HG03575 (cell line): ENCODE data around the gene ACAP1.

Source experiments
- ATAC-seq: cut with Tn5 transposase; IDR thresholded peaks from one replicate; pipeline ENCODE4 v1.9.1; 2021; ENCODE audit not compliant: unreplicated experiment, insufficient number of reproducible peaks, low FRiP score; ENCODE audit errors: extremely low read depth

The ACAP1 gene

DNA sequence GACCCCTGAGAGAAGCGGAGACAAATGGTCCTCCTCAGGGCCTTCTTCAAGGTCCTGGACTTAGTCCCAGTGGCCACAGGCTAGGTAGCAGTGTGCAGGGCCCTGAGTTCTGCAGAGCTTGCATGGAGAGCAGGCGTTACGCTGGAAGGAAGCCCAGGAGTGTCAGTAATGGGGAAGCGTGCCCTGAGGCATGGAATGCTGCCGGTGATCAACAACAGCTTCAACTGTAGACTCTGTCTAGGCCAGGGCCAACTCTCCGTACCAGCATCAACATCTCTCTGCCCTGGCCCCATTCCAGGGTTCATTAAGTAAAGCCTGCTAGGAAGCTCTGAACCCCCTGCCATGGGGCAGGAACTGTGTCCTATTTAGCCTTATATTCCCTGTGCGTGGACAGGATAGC is 44.0 kb downstream of the ACAP1 start:
- no peak for ATAC-seq

DNA sequence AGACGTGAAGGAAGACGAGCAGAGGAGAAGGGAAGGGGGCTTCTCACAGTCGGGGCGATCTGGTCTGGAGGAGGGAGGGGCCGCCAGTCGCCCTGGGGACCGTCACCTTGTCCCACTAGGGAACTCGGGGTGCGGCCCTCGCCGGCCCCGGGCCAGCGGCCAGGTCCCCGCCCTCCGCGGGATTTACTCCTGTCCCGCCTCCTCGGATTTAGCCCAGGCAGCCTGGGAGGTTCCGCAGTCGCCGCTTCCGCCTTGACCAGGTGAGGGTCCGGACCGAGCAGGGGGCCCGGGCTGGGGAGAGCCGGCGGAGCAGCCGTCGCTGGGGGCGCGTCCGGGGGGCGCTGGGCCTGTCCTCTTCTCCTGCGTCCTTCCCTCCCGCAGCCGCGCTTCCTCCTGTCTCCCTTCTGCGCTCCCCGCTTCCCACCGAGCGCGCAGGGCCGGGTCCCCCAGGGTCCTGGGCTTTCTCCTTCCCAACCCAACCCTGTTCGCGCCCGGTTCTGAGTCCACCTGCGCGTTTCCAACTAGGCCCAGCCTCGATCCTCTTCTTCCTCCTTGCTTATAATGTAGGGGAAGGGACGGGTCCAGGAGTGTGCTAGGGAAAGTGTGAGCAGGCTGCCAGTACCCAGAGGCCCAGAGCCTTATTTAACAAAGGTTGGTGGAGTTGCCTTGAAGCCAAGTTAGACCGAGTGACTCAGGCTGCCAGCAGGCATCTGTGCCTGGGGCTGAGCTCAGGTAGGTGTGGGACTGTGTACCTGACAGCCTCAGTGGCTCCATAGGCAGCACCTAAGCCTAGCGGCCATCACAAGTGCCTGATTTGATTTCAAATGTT is 44.7 kb downstream of the ACAP1 start, which contains the start of gene TNK1:
Gene TNK1, plus strand, starts transcription at position 235 of the 829 bp plus-strand sequence. CDS start 1,838 bp downstream, outside the sequence.
- no peak for ATAC-seq

DNA sequence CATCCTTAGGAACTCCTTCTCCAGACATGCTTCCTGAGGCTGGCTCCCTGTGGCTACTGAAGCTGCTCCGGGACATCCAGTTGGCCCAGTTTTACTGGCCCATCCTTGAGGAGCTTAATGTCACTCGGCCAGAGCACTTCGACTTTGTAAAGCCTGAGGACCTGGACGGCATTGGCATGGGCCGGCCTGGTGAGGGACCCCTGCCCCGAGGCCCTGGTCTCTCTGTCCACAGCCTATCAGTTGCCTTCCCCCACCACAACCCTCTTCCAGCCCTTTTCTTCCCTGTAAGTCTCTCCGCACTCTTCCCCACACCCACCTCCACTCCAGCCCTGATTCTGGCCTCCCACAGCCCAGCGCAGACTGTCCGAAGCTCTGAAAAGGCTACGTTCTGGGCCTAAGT is 46.6 kb downstream of the ACAP1 start:
- no peak for ATAC-seq

DNA sequence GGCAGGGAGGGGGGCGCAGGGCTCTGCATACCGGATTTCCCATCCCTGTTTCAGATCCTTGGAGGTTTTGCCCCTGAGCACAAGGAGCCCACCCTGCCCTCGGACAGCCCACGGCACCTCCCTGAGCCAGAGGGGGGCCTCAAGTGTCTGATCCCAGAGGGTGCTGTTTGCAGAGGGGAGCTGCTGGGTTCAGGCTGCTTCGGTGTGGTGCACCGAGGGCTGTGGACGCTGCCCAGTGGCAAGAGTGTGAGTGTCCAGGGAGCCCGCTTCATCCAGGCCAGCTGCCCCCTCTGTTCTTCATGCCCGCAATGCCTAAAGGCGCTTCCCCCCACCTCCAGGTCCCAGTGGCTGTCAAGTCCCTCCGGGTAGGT is 47.0 kb downstream of the ACAP1 start:
- ATAC-seq: no peak

DNA sequence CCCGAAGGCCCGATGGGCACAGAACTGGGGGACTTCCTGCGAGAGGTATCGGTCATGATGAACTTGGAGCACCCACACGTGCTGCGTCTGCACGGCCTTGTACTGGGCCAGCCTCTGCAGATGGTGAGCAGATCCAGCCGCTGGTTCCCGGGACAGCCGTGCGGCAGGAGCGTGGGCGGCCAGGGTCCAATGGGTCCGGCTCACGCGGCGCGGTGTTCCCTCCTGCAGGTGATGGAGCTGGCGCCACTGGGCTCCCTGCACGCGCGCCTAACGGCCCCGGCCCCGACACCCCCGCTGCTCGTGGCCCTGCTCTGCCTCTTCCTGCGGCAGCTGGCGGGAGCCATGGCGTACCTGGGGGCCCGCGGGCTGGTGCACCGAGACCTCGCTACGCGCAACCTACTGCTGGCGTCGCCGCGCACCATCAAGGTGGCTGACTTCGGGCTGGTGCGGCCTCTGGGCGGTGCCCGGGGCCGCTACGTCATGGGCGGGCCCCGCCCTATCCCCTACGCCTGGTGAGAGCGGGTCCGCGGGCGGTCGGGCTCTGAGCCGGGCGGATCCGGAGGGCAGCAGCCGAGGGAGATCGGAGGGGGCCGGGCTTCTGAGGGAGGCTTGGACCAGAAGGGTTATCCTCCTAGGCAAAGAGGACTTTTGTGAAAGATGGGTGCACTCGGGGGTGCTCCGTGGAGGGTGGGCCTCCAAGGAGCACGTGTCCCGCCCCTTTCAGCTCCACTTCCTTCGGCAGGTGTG is 47.6 kb downstream of the ACAP1 start:
- ATAC-seq: no peak

DNA sequence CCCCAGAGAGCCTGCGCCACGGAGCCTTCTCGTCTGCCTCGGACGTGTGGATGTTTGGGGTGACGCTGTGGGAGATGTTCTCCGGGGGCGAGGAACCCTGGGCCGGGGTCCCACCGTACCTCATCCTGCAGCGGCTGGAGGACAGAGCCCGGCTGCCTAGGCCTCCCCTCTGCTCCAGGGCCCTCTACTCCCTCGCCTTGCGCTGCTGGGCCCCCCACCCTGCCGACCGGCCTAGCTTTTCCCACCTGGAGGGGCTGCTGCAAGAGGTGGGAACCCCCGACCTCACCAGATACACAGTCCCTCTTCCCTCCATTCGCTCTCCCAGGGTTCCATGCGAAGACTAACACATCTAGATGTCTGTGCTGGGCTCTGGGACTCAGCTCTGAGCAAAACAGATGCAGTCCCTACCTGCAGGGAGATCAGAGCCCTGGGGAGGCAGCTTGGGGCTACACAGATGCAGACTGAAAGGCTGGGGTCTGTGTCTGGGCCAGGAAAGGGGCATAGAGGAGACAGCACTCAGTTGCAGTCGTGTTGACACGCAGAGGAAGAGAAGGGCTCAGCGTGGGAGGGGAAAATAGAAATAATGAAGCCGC is 48.3 kb downstream of the ACAP1 start:
- no peak for ATAC-seq

DNA sequence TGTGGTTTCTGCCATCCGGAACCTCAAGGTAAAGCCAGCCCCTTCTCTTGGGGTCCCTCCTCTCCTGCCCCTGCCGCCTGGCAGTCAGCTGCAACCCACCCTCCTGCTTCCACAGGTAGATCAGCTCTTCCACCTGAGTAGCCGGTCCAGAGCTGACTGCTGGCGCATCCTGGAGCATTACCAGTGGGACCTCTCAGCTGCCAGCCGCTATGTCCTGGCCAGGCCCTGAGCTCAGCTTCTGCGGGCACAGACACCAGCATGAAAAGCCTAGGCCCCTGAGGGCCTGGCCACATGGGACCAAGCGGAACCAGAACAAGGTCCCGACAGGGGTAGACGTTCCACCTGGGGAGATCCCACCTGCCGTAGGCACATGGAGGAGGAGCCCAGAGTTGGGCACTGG is 52.5 kb downstream of the ACAP1 start:
- no peak for ATAC-seq

DNA sequence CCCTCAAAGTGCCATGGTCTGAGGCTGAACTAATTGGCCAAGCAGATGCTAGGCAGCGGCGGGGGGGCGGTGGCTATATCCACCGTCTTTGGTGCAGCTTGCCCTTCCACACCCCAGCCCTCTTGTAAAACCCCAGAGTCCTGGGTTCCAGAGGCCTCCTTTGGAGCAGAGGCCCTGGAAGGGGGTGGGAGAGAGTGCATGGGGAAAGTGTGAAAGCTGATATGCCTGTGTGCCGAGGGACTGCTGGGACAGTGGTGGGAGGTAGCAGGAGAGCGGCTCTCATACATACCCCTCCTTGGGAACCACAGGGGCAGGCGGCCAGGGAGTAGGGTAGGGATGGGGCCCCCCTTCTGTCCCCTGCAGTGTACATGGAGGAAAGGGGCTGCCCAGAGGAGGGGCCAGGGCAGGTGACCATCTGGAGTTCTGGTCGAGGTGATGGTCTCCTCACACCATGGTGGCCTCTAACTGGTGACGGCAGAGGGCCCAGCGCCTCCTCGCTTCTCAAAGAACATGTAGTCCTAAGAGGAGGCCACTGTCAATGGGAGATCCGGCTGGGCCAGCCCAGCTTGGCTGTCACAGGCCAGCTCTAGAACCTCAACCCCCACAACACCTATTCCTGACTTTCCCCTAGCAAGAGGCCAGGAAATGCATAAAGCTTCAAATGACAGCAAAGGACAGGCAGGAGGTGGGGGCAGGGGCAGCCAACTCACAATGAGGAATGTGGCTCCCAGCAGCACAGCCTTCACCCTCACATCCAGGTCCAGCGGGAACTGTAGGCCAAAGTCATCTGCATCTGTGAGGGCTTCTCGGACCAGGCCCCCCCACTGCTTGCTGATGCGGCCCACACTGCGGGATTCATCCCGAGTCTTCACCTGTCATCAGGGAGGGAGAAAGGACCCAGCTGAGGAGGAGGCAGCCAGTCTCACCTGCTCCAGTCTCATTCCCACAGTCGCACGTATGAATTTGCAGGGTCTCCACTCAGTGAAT is 53.9 kb downstream of the ACAP1 start:
- no peak for ATAC-seq

DNA sequence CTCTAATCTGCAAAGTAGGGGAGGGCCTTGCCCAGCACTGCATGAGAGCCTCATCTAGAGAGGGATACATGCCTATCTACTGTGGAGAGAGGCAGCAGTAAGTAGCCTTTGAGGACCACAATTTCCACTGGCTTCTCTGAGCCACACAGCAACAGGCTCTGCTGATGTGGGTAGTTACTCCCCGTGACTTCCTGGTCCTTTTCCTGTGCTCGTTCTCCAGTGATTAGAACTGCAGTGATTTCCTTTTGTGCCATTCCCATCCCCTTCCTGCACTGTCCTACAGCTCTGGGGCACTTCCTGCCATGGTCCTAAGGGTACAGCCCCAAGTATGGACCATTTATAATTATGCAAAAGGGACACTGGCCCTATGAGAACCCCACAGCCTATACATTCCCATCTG is 55.0 kb downstream of the ACAP1 start:
- ATAC-seq: no peak

DNA sequence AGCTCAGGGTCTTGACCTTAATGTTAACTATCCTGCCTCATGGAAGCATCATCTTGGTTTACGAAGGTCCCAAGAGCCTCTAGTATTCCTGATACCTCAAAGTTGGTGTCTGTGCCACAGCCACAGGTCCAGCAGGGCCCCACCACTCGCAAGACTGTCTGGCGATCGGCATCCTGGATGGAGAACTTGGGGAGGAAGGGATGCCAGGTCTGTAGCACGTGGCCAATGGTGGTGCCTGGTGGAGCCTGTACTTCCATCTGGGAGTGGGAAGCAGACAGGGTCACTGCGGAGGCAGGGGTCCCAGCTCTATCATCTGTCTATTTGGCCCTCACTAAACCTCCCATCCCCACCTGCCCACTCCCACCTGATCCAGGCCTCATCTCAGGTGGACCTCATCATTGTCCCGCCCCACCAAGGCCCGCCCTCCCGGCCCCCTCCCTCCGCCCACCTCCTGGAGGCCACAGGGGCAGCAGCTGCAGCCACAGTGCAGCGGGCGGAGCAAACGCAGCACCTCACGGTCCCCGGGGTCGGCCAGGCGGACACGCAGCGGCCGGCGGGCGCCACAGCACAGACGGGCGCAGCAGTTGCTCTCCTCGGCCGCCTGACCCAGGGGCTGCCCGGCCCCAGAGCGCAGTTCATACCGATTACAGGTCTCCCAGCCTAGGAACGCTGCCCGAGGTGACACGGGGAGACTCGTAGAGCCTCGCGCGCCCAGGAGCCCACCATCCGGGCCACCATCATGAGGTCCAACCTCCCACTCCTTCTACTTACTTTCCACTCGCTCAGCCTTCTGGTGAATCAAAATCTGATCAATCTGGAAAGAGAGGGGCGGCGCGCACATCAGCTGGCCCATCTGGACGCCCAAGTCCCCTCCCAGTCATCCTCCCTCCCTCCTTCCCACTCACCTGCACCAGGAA is 56.6 kb downstream of the ACAP1 start:
- no peak for ATAC-seq

DNA sequence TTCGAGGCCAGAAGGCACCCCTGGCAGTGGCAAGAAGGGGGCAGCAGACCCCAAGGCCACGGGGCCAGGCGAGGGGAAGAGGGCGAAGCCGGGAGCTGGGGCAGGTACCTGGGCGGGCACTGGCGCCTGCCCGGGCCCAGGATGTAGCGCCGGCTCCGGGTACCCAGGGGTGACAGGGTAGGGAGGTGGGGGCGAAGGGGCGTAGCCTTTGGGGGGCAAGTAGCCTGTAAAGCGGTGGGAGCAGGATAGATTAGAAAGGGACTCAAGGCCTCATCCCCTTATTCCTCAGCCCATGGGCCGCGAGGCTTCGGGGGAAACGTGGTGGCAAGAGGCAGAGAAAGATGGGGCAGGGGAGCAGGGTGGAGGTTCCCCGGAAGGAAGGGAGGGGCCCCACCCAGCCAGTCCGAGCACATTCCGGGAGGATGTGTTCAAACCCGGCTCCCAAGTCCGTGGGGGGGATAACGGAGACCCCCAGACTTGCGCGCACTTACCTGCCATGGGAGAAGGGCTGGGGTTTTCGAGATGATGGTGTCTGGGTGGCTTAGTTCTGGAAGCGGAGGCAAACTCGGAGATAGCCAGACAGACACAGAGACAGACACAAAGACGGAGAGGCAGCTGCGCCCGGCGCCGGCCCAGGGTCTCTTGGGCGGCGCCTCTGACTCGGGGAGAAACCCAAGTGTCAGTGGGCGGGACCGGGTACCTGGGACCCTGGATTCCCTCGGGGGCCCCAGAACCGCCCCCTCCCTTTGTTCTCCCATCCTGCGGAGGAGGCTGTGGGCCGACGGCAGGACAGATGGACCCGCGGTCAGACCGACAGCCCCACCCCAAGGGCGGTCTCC is 57.5 kb downstream of the ACAP1 start:
- ATAC-seq: no peak

DNA sequence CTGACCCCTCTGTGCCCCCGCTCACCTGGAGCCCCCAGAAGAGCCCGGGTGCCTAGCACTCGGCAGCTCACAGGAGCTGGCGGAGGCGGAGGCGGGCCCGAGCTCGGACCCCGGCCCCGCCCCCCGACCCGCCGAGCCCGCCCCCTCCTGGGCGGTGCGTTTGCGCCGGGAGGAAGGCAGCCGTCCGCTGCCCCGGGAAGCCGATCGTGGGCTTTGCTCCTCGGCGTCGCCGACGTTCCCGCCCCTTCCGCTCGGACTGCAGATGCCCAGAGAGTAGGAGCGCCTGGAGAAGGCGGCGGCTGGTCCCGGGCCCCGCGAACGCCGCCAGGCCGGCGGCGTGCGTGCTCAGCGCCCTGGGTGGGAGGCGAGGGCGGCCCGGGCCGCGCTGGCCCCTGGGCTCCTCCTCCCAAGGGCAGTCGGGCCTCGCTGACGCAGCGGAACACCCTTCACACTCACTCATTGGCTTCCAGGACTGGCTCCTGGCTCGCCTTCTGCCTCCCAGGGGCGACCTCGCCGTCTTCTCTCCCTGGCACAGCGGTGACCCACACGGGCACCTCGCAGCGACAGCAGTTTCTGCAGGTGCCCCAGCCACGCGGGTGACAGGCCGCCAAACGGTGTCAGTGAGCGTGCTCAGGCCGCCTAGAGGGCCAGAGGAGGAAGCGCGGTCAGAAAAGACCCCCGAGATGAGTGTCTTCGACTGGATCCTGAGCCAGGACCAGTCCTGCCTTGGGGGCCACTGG is 58.3 kb downstream of the ACAP1 start, which contains the start of gene PLSCR3:
Gene PLSCR3, minus strand, starts transcription at position 74 of the 740 bp plus-strand sequence. CDS start 415 bp downstream, outside the sequence.
- no peak for ATAC-seq

DNA sequence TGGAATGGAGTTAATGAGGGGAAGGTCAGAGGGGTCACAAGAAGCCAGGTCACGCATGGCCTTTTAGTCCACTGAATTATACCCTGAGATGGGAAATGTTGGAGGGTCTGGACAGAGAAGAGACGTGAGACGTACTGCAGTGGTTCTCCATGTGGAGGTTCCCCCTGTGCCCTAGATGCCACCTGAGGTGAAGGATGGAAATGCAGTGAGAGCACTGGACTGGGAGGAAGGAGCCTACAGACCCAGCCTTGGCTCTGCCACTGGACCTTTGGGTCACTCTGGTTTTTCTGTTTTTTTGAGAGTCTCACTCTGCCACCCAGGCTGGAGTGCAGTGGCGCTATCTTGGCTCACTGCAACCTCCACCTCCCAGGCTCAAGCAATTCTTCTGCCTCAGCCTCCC is 59.8 kb downstream of the ACAP1 start:
- no peak for ATAC-seq

DNA sequence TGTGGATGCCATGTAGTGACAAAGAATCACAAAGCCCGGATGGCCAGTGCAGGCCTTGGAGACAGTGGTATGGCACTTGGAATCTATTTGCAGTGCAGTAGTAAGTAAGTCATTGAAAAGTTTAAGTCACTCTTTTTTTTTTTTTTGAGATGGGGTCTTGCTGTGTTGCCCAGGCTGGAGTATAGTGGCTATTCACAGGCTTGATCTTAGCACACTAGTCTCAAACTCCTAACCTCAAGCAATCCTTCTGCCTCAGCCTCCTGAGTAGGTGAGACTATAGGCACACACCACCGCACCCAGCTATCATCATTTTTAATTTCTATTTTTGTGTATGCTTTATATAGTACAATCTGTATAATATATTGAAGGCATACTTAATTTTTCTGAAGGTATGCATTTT is 62.3 kb downstream of the ACAP1 start:
- ATAC-seq: no peak
